GM06990 (cell line): ENCODE results near the gene HAO1.
A peak's percentile ranks its signal among the peaks of the same experiment; 100 is the strongest.

Experiments used
- DNase-seq: peaks from one replicate; pipeline ENCODE4 v3.0.0-alpha.2; 2011; ENCODE audit not compliant: insufficient read length; ENCODE audit errors: extremely low read depth
- H3K27me3 ChIP-seq: replicated peaks from 2 replicates; pipeline ENCODE4 v1.6.0; 2011; ENCODE audit warnings: low read length; ENCODE audit not compliant: control insufficient read depth, insufficient read depth
- H3K36me3 ChIP-seq: 2 replicates; pipeline ENCODE4 v1.5.1; 2011; ENCODE audit warnings: low read length; ENCODE audit not compliant: control insufficient read depth, insufficient read depth
- H3K4me3 ChIP-seq: replicated peaks from 2 replicates; pipeline ENCODE4 v1.5.1; 2011; ENCODE audit warnings: low read depth, mild to moderate bottlenecking, control low read depth, low read length
- TF ChIP-seq, protein P1 (sequence below): IDR thresholded peaks from 2 replicates; pipeline ENCODE4 v1.5.1; 2011; ENCODE audit warnings: low read length, control low read depth, mild to moderate bottlenecking, inconsistent platforms; ENCODE audit not compliant: insufficient read depth, poor library complexity, severe bottlenecking

HAO1 gene

DNA sequence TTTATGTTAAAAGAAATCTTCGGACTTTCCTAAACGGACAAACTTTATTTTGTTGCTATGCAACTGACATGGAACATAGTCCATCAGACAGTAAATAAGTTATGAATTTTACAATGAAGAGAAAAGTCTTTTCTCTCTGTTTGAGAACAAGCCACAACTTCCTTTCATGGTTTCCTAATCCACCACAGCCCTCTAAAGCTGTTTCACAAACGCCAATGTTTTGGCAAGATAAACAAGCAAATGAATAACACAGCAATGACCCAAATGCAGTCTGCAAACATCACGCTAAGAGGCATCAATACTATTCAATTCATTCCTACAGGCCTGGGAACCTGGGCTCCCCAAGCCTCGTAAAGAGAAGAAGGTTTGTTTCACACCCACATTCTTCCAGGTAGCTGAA lies 60.4 kb downstream of the HAO1 start:
- TF ChIP-seq, protein P1, sequence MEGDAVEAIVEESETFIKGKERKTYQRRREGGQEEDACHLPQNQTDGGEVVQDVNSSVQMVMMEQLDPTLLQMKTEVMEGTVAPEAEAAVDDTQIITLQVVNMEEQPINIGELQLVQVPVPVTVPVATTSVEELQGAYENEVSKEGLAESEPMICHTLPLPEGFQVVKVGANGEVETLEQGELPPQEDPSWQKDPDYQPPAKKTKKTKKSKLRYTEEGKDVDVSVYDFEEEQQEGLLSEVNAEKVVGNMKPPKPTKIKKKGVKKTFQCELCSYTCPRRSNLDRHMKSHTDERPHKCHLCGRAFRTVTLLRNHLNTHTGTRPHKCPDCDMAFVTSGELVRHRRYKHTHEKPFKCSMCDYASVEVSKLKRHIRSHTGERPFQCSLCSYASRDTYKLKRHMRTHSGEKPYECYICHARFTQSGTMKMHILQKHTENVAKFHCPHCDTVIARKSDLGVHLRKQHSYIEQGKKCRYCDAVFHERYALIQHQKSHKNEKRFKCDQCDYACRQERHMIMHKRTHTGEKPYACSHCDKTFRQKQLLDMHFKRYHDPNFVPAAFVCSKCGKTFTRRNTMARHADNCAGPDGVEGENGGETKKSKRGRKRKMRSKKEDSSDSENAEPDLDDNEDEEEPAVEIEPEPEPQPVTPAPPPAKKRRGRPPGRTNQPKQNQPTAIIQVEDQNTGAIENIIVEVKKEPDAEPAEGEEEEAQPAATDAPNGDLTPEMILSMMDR, result no peak
- no peak overlapping the region for H3K4me3 ChIP-seq
- no peaks in the 10 kb centered on the region for H3K36me3 ChIP-seq
- DNase-seq, result no peak
- H3K27me3 ChIP-seq, result no peaks in the 10 kb centered on the region

DNA sequence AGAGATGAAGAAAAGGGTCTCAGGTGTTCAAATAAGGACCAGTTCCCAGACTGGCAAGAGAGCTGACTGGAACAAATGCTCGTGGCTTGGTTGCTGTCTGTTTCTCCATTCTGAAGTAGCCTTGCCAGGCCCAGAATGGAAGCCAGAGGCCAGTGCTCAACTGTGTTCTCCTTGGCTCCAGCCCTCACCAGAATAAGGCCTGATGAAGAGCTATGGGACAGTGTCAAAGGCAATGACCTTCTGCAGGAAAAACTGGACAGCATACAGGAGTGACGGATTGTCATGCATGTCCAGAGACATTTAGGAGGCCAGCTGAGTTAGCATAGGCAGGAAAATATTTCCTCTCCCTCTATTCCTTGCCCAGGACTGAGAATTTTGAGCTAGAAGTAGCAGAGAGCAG lies 72.2 kb downstream of the HAO1 start:
- no peaks in the 10 kb centered on the region; the same call in 1 of the 2 replicates for H3K27me3 ChIP-seq
- no peak for DNase-seq
- TF ChIP-seq, protein P1, result no peak
- H3K4me3 ChIP-seq, result no peak overlapping the region
- H3K36me3 ChIP-seq, result no peaks in the 10 kb centered on the region

DNA sequence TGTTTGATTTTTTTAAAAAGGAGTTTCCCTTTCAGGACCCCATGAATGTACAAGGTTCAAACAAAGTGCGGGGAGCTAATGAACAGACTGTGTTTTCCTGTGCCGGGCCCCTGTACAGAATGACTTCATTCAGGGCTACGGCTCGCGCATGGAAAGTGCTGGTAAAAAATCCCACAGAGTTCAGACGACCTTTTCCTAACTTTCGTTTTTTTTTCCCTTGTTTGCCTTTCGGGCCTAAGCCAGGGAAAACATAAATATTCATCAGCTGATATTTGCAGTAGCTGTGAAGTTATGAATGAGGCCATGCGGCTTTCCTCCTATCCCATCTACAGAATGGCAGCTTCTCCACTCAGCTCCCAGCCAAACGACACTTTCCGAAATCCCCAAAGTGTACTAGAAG lies 74.0 kb downstream of the HAO1 start:
- Histone ChIP-seq H3K4me3 (no peak overlapping the region), H3K36me3 (no peaks in the 10 kb centered on the region), H3K27me3 (no peaks in the 10 kb centered on the region)
- no peak for DNase-seq
- TF ChIP-seq, protein P1, result no peak

DNA sequence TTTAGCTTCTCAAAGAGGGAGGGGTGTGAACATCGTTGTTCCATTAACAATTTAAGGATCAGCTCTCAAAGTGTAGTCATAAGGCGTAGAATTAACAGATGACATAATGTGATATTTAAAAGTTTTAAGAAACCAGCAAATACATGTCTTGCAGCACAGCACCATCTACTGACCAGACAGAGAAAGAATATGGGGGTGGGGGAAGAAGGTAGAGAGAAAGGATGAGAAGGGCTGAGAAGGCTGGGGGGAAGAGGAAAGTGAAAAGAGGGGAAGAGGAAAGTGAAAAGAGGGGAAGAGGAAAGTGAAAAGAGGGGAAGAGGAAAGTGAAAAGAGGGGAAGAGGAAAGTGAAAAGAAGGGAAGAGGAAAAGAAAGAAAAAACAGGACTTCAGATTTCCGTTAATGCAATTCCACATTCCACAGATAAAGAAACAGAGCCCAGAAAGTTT lies 80.9 kb downstream of the HAO1 start:
- no peak for DNase-seq
- TF ChIP-seq, protein P1, result peak; percentile 56

DNA sequence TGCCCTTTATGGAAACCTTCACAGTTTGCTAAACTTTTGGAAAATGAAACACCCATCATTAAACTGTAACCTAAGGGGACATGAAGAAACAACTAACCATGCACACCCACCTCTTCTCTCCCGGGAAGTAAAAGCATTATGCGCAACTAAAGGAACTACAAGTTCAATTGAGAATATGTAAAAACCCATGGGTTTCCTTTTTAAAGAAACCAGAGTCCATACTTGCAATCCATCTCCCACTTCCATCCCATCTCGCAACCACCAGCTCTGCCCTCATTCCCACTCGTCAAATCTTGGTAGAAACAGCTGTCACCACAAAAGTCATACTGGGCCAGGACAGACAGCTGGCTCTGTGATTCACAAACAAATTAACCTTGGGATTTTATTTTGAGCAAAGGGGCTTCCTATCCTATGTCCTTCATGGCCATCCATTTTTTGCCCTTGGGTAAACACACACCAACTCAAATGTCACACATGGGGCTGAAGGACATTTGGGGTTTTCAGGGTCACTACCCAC lies 81.5 kb downstream of the HAO1 start:
- TF ChIP-seq, protein P1, result no peak

More for the DNA sequence above, 80.9 kb downstream of the HAO1 start:
- Histone ChIP-seq H3K27me3 (no peaks in the 10 kb centered on the region), H3K4me3 (no peak overlapping the region), H3K36me3 (no peaks in the 10 kb centered on the region)

DNA sequence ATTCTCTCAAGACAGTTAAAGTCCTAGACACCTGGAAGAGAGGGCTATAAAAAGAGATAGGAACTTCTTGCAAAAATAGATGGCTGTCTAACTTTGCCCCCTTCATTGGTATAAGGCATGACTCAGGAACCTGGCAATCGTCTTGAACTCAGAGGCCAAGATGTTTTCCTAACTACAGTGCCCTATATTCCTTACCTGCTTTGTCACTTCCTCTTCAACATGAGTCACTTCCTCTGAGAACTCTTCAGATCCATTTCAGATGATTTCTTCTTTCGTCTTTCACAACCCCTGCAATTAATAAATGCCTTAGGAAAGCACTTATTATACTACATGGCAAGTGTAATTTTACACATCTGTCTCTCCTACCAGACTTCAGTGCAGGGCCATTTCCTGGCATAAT lies 83.5 kb downstream of the HAO1 start:
- H3K4me3 ChIP-seq, result no peak overlapping the region
- no peaks in the 10 kb centered on the region for H3K36me3 ChIP-seq
- TF ChIP-seq, protein P1, result no peak
- no peaks in the 10 kb centered on the region for H3K27me3 ChIP-seq
- no peak for DNase-seq

More for the DNA sequence above, 81.5 kb downstream of the HAO1 start:
- no peak overlapping the region for H3K4me3 ChIP-seq
- H3K27me3 ChIP-seq, result no peaks in the 10 kb centered on the region
- H3K36me3 ChIP-seq, result no peaks in the 10 kb centered on the region
- no peak for DNase-seq
